WERI-Rb-1 (cell line): ENCODE results near the gene ATAD3B.

ENCODE experiments used
- DNase-seq: peaks from one replicate; pipeline ENCODE4 v3.0.0-alpha.2; 2020
- H3K27ac ChIP-seq: fragments of 250-450 bp; sonication (Bioruptor Pico); 2 replicates; pipeline ENCODE4 v1.5.1; 2020; ENCODE audit warnings: mild to moderate bottlenecking, moderate library complexity
- H3K27me3 ChIP-seq: fragments of 250-450 bp; sonication (Bioruptor Pico); 2 replicates; pipeline ENCODE4 v1.5.1; 2021; ENCODE audit warnings: mild to moderate bottlenecking, low read depth, moderate library complexity; ENCODE audit not compliant: insufficient read depth, severe bottlenecking
- H3K36me3 ChIP-seq: fragments of 250-450 bp; sonication (Bioruptor Pico); 2 replicates; pipeline ENCODE4 v1.5.1; 2020; ENCODE audit warnings: mild to moderate bottlenecking, moderate library complexity
- H3K4me3 ChIP-seq: 2 replicates; pipeline ENCODE4 v1.5.1; 2011; ENCODE audit warnings: low read depth, mild to moderate bottlenecking, control low read depth, low read length
- H3K9me3 ChIP-seq: fragments of 250-450 bp; sonication (Bioruptor Pico); 2 replicates; pipeline ENCODE4 v1.5.1; 2021; ENCODE audit warnings: mild to moderate bottlenecking, moderate library complexity; ENCODE audit not compliant: severe bottlenecking
- TF ChIP-seq, protein P1 (sequence below): IDR thresholded peaks from 2 replicates; pipeline ENCODE4 v1.5.1; 2011; ENCODE audit warnings: low read depth, mild to moderate bottlenecking, control low read depth, inconsistent platforms, low read length

ATAD3B gene

GRCh38 chr1:1535201-1536018, 63.8 kb downstream of the ATAD3B start:
- no peak for DNase-seq
- H3K4me3 ChIP-seq = no peak overlapping the region
- H3K27me3 ChIP-seq = no peaks in the 10 kb centered on the region
- H3K27ac ChIP-seq = no peak overlapping the region
- peaks cover 35% of the 10 kb centered on the region for H3K36me3 ChIP-seq
- TF ChIP-seq, protein P1, sequence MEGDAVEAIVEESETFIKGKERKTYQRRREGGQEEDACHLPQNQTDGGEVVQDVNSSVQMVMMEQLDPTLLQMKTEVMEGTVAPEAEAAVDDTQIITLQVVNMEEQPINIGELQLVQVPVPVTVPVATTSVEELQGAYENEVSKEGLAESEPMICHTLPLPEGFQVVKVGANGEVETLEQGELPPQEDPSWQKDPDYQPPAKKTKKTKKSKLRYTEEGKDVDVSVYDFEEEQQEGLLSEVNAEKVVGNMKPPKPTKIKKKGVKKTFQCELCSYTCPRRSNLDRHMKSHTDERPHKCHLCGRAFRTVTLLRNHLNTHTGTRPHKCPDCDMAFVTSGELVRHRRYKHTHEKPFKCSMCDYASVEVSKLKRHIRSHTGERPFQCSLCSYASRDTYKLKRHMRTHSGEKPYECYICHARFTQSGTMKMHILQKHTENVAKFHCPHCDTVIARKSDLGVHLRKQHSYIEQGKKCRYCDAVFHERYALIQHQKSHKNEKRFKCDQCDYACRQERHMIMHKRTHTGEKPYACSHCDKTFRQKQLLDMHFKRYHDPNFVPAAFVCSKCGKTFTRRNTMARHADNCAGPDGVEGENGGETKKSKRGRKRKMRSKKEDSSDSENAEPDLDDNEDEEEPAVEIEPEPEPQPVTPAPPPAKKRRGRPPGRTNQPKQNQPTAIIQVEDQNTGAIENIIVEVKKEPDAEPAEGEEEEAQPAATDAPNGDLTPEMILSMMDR = no peak
- peaks cover 9% of the 10 kb centered on the region for H3K9me3 ChIP-seq

- no peaks in the 10 kb centered on the region for H3K27me3 ChIP-seq
- peaks cover 3% of the 10 kb centered on the region for H3K9me3 ChIP-seq
- no peak overlapping the region for H3K27ac ChIP-seq
- H3K36me3 ChIP-seq = peaks cover 34% of the 10 kb centered on the region
- no peak for DNase-seq
- H3K4me3 ChIP-seq = no peak overlapping the region
- TF ChIP-seq, protein P1 = no peak
Measured at GRCh38 chr1:1536019-1536937, 64.7 kb downstream of the ATAD3B start.

GRCh38 chr1:1536938-1537546, 65.5 kb downstream of the ATAD3B start:
- H3K36me3 ChIP-seq = peaks cover 39% of the 10 kb centered on the region
- TF ChIP-seq, protein P1 = no peak
- no peak for DNase-seq
- H3K27me3 ChIP-seq = no peaks in the 10 kb centered on the region
- no peaks in the 10 kb centered on the region for H3K9me3 ChIP-seq
- H3K27ac ChIP-seq = no peak overlapping the region
- H3K4me3 ChIP-seq = no peak overlapping the region

DNA sequence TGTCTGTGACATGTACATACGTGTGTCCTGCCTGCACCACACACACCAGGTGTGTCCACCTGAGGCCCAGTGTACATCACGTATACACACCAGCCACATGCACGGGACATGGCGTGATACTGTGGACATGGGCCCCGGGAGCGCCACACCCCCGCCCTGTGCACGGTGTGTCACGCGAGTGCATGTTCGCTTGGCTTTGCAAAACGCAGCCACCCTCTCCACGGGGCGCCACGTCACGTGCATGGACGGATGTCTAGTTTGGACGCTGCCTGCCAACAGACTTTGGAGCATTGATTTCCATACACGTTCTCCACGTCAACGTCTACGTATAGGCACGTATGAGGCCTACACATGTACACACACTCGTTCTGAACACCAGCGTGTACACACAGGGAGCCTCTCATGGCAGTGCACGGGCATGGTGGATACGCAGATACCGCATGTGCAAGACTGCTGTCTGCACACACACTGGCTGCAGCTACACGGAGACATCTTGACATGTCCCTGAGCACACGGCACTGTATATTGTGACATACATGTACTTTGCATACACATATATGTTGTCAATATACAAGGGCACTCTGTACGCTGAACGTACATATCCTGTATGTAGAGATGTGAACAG, 66.2 kb downstream of the ATAD3B start:
- no peaks in the 10 kb centered on the region for H3K9me3 ChIP-seq
- TF ChIP-seq, protein P1 = no peak
- no peak for DNase-seq
- no peak overlapping the region for H3K27ac ChIP-seq
- no peaks in the 10 kb centered on the region for H3K27me3 ChIP-seq
- peaks cover 46% of the 10 kb centered on the region for H3K36me3 ChIP-seq
- H3K4me3 ChIP-seq = no peak overlapping the region

DNA sequence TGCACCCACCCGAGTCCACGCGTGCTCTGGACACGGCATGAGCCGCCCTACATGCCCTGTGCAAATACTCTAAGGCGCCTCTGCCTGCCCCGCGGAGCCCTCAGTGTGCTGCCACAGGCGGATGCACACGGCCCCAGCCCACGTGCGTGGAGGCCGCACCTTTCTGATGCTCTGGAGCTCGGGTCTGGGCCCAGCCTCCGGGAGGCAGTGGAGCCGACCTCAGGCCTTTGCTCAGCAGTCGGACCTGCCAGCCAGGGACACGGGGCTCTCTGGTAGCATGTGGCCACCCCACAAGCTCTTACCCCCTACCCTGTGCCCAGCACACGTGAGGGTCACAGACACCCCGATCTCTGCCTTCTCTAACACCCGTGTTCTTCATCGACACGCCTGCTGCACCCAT, 66.8 kb downstream of the ATAD3B start:
- no peaks in the 10 kb centered on the region for H3K27me3 ChIP-seq
- TF ChIP-seq, protein P1 = no peak

More for the DNA sequence above, 66.8 kb downstream of the ATAD3B start:
- H3K9me3 ChIP-seq = no peaks in the 10 kb centered on the region
- H3K27ac ChIP-seq = no peak overlapping the region
- DNase-seq = no peak
- peaks cover 51% of the 10 kb centered on the region for H3K36me3 ChIP-seq
- no peak overlapping the region for H3K4me3 ChIP-seq
